GM12865 (cell line): ENCODE measurements around the gene FAM3C.
A peak's percentile ranks its signal among the peaks of the same experiment; 100 is the strongest.

Source experiments
- DNase-seq: peaks from one replicate; pipeline ENCODE4 v3.0.0; 2010; ENCODE audit warnings: low read depth
- H3K4me3 ChIP-seq: 2 replicates; pipeline ENCODE4 v1.5.1; 2011; ENCODE audit warnings: mild to moderate bottlenecking, low read depth, low read length, control low read depth
- CTCF ChIP-seq: IDR thresholded peaks from 2 replicates; pipeline ENCODE4 v1.5.1; 2011; ENCODE audit warnings: low read length, control low read depth, low read depth, inconsistent platforms; ENCODE audit not compliant: insufficient read depth; ENCODE audit errors: missing control alignments

Gene FAM3C

GRCh38 chr7:121303422-121304101, 92.5 kb downstream of the FAM3C start:
- H3K4me3 ChIP-seq, result no peak overlapping the region
- TF ChIP-seq CTCF, result no peak
- no peak for DNase-seq

- peak; percentile 77 for DNase-seq
- H3K4me3 ChIP-seq, result no peak overlapping the region
- no peak for TF ChIP-seq CTCF
Measured at GRCh38 chr7:121302214-121302745, 93.8 kb downstream of the FAM3C start.

- no peak for TF ChIP-seq CTCF
- H3K4me3 ChIP-seq, result no peak overlapping the region
- no peak for DNase-seq
Measured at GRCh38 chr7:121301446-121302213, 94.5 kb downstream of the FAM3C start.

GRCh38 chr7:121300685-121301420, 95.3 kb downstream of the FAM3C start:
- DNase-seq, result no peak
- no peak for TF ChIP-seq CTCF
- H3K4me3 ChIP-seq, result no peak overlapping the region
